Neural cell (in vitro differentiated cells): ENCODE results near the gene CAVIN1. TPM values are rescaled to one million over a fixed set of nuclear protein-coding genes. Genes with fewer than 3 reads are reported as not detected.
"Not testable (repeated sequence)": the region's sequence is repeated elsewhere in the genome, so short reads cannot be mapped to it uniquely, and the experiment has no call there.

Experiments used
- H2AFZ ChIP-seq: fragments of 200-600, 300-800 bp; sonication (generic), shearing (Covaris generic); 2 replicates; pipeline ENCODE4 v1.6.0; 2014; ENCODE audit warnings: low read depth, mild to moderate bottlenecking, antibody characterized with exemption, low read length, moderate library complexity
- H3F3A ChIP-seq: fragments of 200-600 bp; shearing (Covaris generic); 2 replicates; pipeline ENCODE4 v1.6.1; 2016; ENCODE audit warnings: mild to moderate bottlenecking, moderate library complexity, mixed read lengths, antibody characterized with exemption, low read length; ENCODE audit not compliant: insufficient read depth, poor library complexity, severe bottlenecking
- H3K27ac ChIP-seq: fragments of 200-600, 300-800 bp; sonication (generic), shearing (Covaris generic); 2 replicates; pipeline ENCODE4 v1.5.1; 2014; ENCODE audit warnings: mild to moderate bottlenecking, low read length, moderate library complexity
- H3K27me3 ChIP-seq: fragments of 300-800, 200-600 bp; sonication (generic), shearing (Covaris generic); 2 replicates; pipeline ENCODE4 v1.6.0; 2014; ENCODE audit warnings: mild to moderate bottlenecking, low read depth, low read length, moderate library complexity; ENCODE audit not compliant: insufficient read depth
- H3K36me3 ChIP-seq: fragments of 300-800, 200-600 bp; sonication (generic), shearing (Covaris generic); 2 replicates; pipeline ENCODE4 v1.5.1; 2014; ENCODE audit warnings: mild to moderate bottlenecking, antibody characterized with exemption, low read length, moderate library complexity; ENCODE audit not compliant: insufficient read depth
- H3K4me2 ChIP-seq: fragments of 300-800, 200-600 bp; sonication (generic), shearing (Covaris generic); 2 replicates; pipeline ENCODE4 v1.6.0; 2014; ENCODE audit warnings: mild to moderate bottlenecking, low read length
- H3K4me3 ChIP-seq: fragments of 300-800, 200-600 bp; sonication (generic), shearing (Covaris generic); 2 replicates; pipeline ENCODE4 v1.5.1; 2014; ENCODE audit warnings: mild to moderate bottlenecking, low read length, moderate library complexity
- H3K79me2 ChIP-seq: fragments of 200-600 bp; shearing (Covaris generic); replicated peaks from 2 replicates; pipeline ENCODE4 v1.6.0; 2014; ENCODE audit warnings: mild to moderate bottlenecking, low read length, moderate library complexity; ENCODE audit not compliant: insufficient read depth
- H3K9ac ChIP-seq: fragments of 300-800, 200-600 bp; sonication (generic), shearing (Covaris generic); 2 replicates; pipeline ENCODE4 v1.6.1; 2016; ENCODE audit warnings: mild to moderate bottlenecking, low read length, mixed read lengths
- H3K9me2 ChIP-seq: fragments of 200-600 bp; shearing (Covaris generic); 2 replicates; pipeline ENCODE4 v1.6.1; 2016; ENCODE audit warnings: mild to moderate bottlenecking, low read length, mixed read lengths; ENCODE audit not compliant: insufficient read depth
- H3K9me3 ChIP-seq: fragments of 200-600, 300-800 bp; sonication (generic), shearing (Covaris generic); 2 replicates; pipeline ENCODE4 v1.6.1; 2016; ENCODE audit warnings: mild to moderate bottlenecking, mixed run types, low read length, moderate library complexity, mixed read lengths
- H4K20me1 ChIP-seq: fragments of 200-600 bp; shearing (Covaris generic); 2 replicates; pipeline ENCODE4 v1.6.1; 2016; ENCODE audit warnings: mild to moderate bottlenecking, mixed run types; ENCODE audit not compliant: insufficient read depth
- CTCF ChIP-seq: fragments of 450-650 bp; IDR thresholded peaks from 2 replicates; pipeline ENCODE4 v1.5.1; 2014; ENCODE audit warnings: antibody characterized with exemption, mild to moderate bottlenecking, moderate library complexity; ENCODE audit not compliant: poor library complexity, severe bottlenecking
- EP300 ChIP-seq: fragments of 450-650 bp; conservative IDR thresholded peaks from 2 replicates; pipeline ENCODE4 v1.6.1; 2014; ENCODE audit warnings: antibody characterized with exemption, mild to moderate bottlenecking, moderate library complexity; ENCODE audit not compliant: poor library complexity, severe bottlenecking
- EZH2 ChIP-seq: fragments of 200-600, 300-800 bp; shearing (Covaris generic), sonication (generic); IDR thresholded peaks from 2 replicates; pipeline ENCODE4 v1.6.1; 2014; ENCODE audit warnings: antibody characterized with exemption, low read length, borderline replicate concordance, mild to moderate bottlenecking; ENCODE audit not compliant: insufficient read depth, poor library complexity, severe bottlenecking
- MXI1 ChIP-seq: fragments of 450-650 bp; conservative IDR thresholded peaks from 2 replicates; pipeline ENCODE4 v1.6.1; 2014; ENCODE audit warnings: antibody characterized with exemption, mild to moderate bottlenecking; ENCODE audit not compliant: poor library complexity, severe bottlenecking
- POLR2AphosphoS5 ChIP-seq: IDR thresholded peaks from 2 replicates; pipeline ENCODE4 v1.6.1; 2012
- RAD21 ChIP-seq: fragments of 450-650 bp; conservative IDR thresholded peaks from 2 replicates; pipeline ENCODE4 v1.6.1; 2014; ENCODE audit warnings: antibody characterized with exemption, mild to moderate bottlenecking, moderate library complexity
- REST ChIP-seq: IDR thresholded peaks from 2 replicates; pipeline ENCODE4 v1.6.1; 2012; ENCODE audit warnings: borderline replicate concordance
- SMC3 ChIP-seq: fragments of 450-650 bp; conservative IDR thresholded peaks from 2 replicates; pipeline ENCODE4 v1.6.1; 2014; ENCODE audit warnings: antibody characterized with exemption, mild to moderate bottlenecking, moderate library complexity; ENCODE audit not compliant: poor library complexity
- TAF1 ChIP-seq: IDR thresholded peaks from 2 replicates; pipeline ENCODE4 v1.6.1; 2012; ENCODE audit warnings: low read depth
- polyA plus RNA-seq: library from polyadenylated mRNA; depleted of rRNA; stranded (reverse); fragments of >200 nt; gene quantifications from 2 replicates; pipeline ENCODE4 v1.2.3, GENCODE V29; 2014

CAVIN1 gene
- polyA plus RNA-seq, 1 donor from 2014 or later = 0.07 TPM

- H2AFZ ChIP-seq = no peak overlapping the region
- no peak overlapping the region for H3K4me2 ChIP-seq
- no peak overlapping the region for H3K9ac ChIP-seq
- H3K9me2 ChIP-seq = no peaks in the 10 kb centered on the region
- no peaks in the 10 kb centered on the region for H3K36me3 ChIP-seq
- no peaks in the 10 kb centered on the region for H3K79me2 ChIP-seq
- TF ChIP-seq EP300 = no peak
- H4K20me1 ChIP-seq = no peaks in the 10 kb centered on the region
- H3K27me3 ChIP-seq = no peaks in the 10 kb centered on the region
- H3K27ac ChIP-seq = no peak overlapping the region
- H3F3A ChIP-seq = no peaks in the 10 kb centered on the region
- no peak overlapping the region for H3K4me3 ChIP-seq
- H3K9me3 ChIP-seq = no peaks in the 10 kb centered on the region
Measured at GRCh38 chr17:42404326-42405055, 18.6 kb downstream of the CAVIN1 start.

GRCh38 chr17:42403150-42403549 lies 19.9 kb downstream of the CAVIN1 start:
- H3K9me2 ChIP-seq = no peaks in the 10 kb centered on the region
- no peak overlapping the region for H3K27ac ChIP-seq
- H3F3A ChIP-seq = no peaks in the 10 kb centered on the region
- H3K4me3 ChIP-seq = no peak overlapping the region
- no peak for TF ChIP-seq EZH2
- no peak for TF ChIP-seq CTCF
- TF ChIP-seq MXI1 = no peak
- no peak for TF ChIP-seq POLR2AphosphoS5
- no peak for TF ChIP-seq SMC3
- TF ChIP-seq EP300 = no peak
- no peaks in the 10 kb centered on the region for H3K9me3 ChIP-seq
- no peak overlapping the region for H2AFZ ChIP-seq
- no peak overlapping the region for H3K9ac ChIP-seq
- H3K4me2 ChIP-seq = no peak overlapping the region
- no peaks in the 10 kb centered on the region for H3K79me2 ChIP-seq
- no peaks in the 10 kb centered on the region for H4K20me1 ChIP-seq
- H3K36me3 ChIP-seq = no peaks in the 10 kb centered on the region
- no peaks in the 10 kb centered on the region for H3K27me3 ChIP-seq

GRCh38 chr17:42402117-42402516 lies 20.9 kb downstream of the CAVIN1 start:
- no peak overlapping the region for H3K4me2 ChIP-seq
- H3K9me2 ChIP-seq = no peaks in the 10 kb centered on the region
- H3K27ac ChIP-seq = no peak overlapping the region
- no peaks in the 10 kb centered on the region for H4K20me1 ChIP-seq
- no peaks in the 10 kb centered on the region for H3K27me3 ChIP-seq
- H3K79me2 ChIP-seq = no peaks in the 10 kb centered on the region
- H3K9ac ChIP-seq = no peak overlapping the region
- H3K4me3 ChIP-seq = no peak overlapping the region
- TF ChIP-seq RAD21 (no peak), CTCF (no peak), REST (no peak), SMC3 (no peak), EP300 (no peak), EZH2 (no peak), POLR2AphosphoS5 (no peak), MXI1 (no peak), TAF1 (no peak)
- H2AFZ ChIP-seq = no peak overlapping the region
- H3F3A ChIP-seq = no peaks in the 10 kb centered on the region
- H3K36me3 ChIP-seq = no peaks in the 10 kb centered on the region
- no peaks in the 10 kb centered on the region for H3K9me3 ChIP-seq

- not testable (repeated sequence) for H3K4me2 ChIP-seq, H3K36me3 ChIP-seq, H3K27ac ChIP-seq, H4K20me1 ChIP-seq, H3K9me2 ChIP-seq, H3K79me2 ChIP-seq, H3K9me3 ChIP-seq, H3F3A ChIP-seq, H3K4me3 ChIP-seq, H3K9ac ChIP-seq, H3K27me3 ChIP-seq, H2AFZ ChIP-seq
Measured at GRCh38 chr17:42400844-42401375, 22.1 kb downstream of the CAVIN1 start.
